ENCODE data around the gene NABP2. TPM values are rescaled to one million over a fixed set of nuclear protein-coding genes. Genes with fewer than 3 reads are reported as not detected.

Gene NABP2
- total and polyA plus RNA-seq, 10 of the 15 experiments (the other 5 are each of a cell fraction or from before 2014, with no cell fraction given): 20.7 to 97.9 (median 60.9) TPM

DNA sequence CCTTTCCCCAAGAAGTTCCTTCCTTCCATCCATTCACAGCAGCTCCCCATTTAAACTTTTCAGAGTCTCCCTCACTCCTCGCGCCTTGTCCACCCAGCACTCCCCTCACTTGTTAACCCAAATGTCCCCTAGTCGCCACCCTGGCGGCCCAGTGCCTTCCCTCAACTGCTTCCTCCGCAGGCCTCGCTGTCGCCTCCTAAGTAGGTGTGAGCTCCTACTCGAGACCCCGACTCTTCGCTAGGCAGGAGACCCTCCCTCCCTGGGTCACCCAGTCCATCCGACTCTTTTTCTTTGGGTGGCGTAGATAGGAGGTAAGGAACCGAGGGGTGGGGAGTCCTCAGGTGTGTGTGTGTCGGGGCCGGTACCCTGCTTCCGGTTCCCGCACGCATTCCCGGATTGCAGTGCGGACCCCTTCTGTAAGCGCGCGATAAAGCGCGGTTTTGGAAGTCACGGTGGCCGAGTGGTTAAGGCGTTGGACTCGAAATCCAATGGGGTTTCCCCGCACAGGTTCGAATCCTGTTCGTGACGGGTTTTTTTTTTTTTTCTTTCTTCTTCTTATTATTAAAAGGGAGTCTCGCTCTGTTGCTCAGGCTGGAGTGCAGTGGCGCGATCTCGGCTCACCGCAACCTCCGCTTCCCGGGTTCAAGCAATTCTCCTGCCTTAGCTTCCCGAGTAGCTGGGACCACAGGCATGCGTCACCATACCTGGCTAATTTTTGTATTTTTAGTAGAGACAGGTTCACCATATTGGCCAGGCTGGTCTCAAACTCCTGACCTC, 34.0 kb upstream of the NABP2 start (continued):
- TF ChIP-seq REST (IDR thresholded peaks at IDR 0.05; ENCODE audit: low read depth, low read length) (no peak), NR2C1 (IDR thresholded peaks at IDR 0.05) (no peak), TCF7 (IDR thresholded peaks at IDR 0.05; ENCODE audit: borderline replicate concordance) (peak; percentile 56; the same call in 1 of the 2 replicates), MXI1 (IDR thresholded peaks at IDR 0.05; ENCODE audit: low read depth, low read length) (no peak), ZSCAN29 (IDR thresholded peaks at IDR 0.05) (peak; percentile 38; the same call in 1 of the 2 replicates), MAX (IDR thresholded peaks at IDR 0.05; ENCODE audit: low read depth, low read length) (no peak), CREB1 (IDR thresholded peaks at IDR 0.05; ENCODE audit: low read depth) (no peak), POLR2AphosphoS5 (IDR thresholded peaks at IDR 0.05; ENCODE audit: low read length) (peak; percentile 60; the same call in 1 of the 2 replicates), TCF3 (IDR thresholded peaks at IDR 0.05; ENCODE audit: borderline replicate concordance, insufficient read depth, low read depth, low read length) (0 out of 2 replicates have a peak, but pooled peaks have one; percentile 18), JUNB (IDR thresholded peaks at IDR 0.05) (no peak), SP1 (IDR thresholded peaks at IDR 0.05; ENCODE audit: low read depth, low read length) (no peak), SREBF1 (IDR thresholded peaks at IDR 0.05; ENCODE audit: low read length) (no peak), FOS (IDR thresholded peaks at IDR 0.05; ENCODE audit: borderline replicate concordance, extremely low read depth, insufficient read length) (no peak), ZBED1 (IDR thresholded peaks at IDR 0.05; ENCODE audit: borderline replicate concordance) (no peak), ZBTB11 (CRISPR knock-in tag; IDR thresholded peaks at IDR 0.05) (no peak), KAT2A (conservative IDR thresholded peaks at IDR 0.05; ENCODE audit: control insufficient read depth, low read depth, low read length) (no peak)
- TF ChIP-seq, protein P1, sequence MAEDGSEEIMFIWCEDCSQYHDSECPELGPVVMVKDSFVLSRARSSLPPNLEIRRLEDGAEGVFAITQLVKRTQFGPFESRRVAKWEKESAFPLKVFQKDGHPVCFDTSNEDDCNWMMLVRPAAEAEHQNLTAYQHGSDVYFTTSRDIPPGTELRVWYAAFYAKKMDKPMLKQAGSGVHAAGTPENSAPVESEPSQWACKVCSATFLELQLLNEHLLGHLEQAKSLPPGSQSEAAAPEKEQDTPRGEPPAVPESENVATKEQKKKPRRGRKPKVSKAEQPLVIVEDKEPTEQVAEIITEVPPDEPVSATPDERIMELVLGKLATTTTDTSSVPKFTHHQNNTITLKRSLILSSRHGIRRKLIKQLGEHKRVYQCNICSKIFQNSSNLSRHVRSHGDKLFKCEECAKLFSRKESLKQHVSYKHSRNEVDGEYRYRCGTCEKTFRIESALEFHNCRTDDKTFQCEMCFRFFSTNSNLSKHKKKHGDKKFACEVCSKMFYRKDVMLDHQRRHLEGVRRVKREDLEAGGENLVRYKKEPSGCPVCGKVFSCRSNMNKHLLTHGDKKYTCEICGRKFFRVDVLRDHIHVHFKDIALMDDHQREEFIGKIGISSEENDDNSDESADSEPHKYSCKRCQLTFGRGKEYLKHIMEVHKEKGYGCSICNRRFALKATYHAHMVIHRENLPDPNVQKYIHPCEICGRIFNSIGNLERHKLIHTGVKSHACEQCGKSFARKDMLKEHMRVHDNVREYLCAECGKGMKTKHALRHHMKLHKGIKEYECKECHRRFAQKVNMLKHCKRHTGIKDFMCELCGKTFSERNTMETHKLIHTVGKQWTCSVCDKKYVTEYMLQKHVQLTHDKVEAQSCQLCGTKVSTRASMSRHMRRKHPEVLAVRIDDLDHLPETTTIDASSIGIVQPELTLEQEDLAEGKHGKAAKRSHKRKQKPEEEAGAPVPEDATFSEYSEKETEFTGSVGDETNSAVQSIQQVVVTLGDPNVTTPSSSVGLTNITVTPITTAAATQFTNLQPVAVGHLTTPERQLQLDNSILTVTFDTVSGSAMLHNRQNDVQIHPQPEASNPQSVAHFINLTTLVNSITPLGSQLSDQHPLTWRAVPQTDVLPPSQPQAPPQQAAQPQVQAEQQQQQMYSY (CRISPR knock-in tag; IDR thresholded peaks at IDR 0.05): no peak

Data from GM12878 (cell line).